HT1080 (cell line): Measurements from ENCODE around the gene GNPTG. TPM values are rescaled to one million over a fixed set of nuclear protein-coding genes. Genes with fewer than 3 reads are reported as not detected.
"Not testable (repeated sequence)": the region's sequence is repeated elsewhere in the genome, so short reads cannot be mapped to it uniquely, and the experiment has no call there.

Experiments
- DNase-seq: peaks from one replicate; pipeline ENCODE4 v3.0.0-alpha.2; 2015; ENCODE audit warnings: low read depth
- total RNA-seq: library from RNA; depleted of rRNA; stranded (reverse); fragments of >200 nt; shearing (Covaris generic); gene quantifications from 2 replicates; pipeline ENCODE4 v1.2.3, GENCODE V29; 2014

GNPTG gene
- total RNA-seq, 1 experiment from 2014 or later: 38.2 TPM

DNA sequence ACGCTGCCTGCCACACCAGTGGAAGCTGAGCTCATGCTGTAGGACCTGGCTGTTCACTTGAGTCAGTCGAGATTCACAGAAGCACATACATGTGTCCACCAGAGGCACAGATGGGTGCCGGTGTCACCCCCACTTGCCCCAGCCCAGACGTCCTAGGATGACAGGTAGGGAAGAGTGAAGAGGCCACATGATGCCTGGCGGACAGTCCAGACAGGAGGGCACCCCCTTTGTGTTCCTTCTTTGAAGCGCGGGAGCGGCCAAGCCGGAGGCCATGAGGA lies 33.5 kb upstream of the GNPTG start:
- no peak for DNase-seq

DNA sequence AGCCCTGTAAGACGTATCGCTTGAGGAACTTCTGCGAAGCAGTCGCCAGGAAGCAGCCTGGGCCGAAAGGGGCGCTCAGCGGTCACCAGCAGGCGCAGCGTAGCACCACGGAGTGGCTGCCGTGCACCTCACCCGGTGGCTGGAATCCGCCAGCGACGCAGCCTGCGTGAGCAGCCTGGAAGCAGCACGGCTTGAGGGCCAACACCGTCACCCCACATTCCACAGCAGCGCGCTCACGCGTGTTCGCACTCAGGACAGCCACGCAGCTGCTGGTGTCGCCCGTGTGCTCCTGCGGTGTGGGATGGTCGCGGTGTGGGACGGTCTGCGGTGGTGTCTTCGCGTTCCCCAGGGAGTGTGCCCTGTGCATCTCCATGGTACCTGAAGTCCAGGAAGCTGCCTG lies 32.7 kb upstream of the GNPTG start:
- no peak for DNase-seq

DNA sequence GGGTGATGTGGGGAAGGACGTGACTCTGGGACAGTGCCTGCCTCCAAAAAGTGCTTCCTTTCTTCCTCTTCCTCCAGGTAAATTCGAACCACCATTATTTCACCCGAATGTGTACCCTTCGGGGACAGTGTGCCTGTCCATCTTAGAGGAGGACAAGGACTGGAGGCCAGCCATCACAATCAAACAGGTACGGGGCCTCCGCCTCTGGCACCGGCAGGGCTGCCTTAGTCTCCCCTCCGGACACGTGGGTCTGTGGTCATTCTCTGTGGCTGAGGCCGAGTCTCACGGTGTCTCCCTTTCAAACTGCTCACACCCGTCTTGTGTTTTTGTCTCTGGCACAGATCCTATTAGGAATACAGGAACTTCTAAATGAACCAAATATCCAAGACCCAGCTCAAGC lies 31.6 kb upstream of the GNPTG start:
- no peak for DNase-seq

DNA sequence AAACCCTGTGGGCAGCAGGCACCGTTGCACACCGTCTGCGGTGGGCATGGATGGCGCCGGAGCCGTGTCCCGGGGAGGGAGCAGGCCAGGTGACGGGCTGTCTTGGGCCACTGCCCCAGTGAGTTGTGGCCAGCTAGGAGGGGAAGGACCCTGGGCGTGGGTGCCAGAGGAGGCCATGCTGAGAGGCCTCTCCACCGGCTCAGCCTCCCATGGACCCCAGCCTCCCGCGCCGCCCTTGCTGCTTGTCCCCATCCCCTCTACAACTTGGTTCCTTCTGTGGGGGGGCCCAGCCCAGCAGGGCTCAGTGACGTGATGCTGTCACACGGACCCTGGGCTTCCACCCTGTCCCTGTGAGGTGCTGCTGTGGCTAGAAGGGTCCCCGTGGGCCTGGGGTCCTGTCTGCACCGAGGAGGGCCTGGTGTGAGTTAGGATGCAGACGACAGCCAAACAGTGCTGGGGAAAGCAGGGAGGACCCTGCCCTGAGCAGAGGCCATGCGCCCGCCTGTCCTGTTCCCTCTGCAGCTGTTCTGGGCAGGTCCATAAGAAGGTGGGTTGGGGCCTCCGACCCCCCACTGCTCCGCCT lies 31.0 kb upstream of the GNPTG start:
- DNase-seq: no peak

DNA sequence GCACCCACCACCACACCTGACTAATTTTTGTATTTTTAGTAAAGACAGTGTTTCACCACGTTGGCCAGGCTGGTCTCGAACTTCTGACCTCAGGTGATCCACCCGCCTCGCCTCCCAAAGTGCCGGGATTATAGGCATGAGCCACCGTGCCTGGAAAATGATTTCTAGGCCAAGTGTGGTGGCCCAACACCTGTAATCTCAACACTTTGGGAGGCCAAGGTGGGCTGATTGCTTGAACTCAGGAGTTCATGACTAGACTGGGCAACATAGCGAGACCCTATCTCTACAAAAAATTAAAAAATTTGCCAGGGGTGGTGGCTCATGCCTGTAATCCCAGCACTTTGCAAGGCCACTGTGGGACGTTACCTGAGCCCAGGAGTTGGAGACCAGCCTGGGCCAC lies 29.3 kb upstream of the GNPTG start:
- no peak for DNase-seq

DNA sequence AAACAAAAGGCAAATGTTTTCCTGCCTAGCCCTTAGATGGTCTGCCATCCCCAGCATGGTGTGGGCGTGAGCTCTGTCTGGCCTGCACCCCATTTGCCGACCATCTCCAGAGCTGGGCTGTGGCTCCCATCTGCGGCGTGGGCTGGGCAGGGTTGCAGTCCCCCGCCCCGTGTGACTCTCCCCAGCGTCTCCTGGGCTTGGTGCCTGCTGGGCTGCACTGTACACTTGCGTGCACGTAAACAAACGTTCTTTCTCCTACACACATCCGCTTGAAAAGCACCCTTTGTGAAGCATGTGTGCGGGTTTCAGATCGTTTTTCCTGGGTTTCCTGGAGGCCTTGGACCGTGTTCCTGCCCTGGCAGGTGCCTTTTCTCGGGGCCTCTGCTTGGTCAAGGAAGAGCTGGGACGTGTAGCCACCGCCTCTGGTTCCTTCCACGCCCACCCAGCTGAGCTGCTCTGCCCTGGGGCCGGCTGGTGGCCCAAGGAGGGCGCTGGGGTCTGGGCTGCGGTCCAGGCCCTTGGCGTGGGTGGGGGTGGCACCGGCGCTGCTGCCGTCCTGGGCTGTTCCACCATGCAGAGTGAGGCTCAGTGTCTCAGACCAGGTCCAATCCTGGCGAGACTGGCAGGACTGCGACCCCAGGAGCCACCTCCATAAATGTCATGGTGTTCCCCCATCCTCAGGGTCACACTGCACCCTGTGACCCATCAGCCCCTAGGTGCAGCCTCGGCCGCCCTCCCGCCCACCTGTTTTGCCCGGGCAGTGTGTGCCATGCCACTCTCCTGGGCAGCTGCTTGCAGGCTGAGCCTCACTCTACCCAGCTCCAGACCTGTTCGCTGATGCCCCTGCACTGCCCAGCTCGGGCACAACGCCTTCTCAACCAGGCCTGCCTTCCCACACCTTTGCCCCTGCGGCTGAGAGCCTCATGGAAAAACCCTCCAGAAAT lies 28.2 kb upstream of the GNPTG start:
- no peak for DNase-seq

DNA sequence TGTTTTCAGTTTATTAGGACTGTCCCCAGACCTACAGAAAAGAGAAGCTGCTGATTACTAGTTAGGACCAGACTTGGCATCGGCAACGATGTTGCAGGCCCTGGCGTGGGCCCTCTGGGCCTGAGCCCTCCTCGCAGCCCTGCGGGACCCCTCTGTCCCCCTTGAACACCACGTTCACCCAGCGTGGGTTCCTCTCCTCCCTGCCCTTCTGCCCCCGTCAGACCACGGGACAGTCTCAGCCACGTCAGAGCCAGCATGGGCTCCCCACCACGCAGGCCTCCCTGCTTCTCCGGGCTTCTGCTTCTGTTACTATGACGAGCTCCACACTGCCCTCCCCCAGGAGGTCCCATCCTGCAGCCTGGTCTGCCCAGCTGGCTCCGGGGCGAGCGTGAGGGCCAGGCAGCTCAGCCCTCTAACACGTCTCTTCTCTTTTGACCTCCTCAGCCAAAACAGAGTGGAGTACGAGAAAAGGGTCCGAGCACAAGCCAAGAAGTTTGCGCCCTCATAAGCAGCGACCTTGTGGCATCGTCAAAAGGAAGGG lies 27.4 kb upstream of the GNPTG start:
- no peak for DNase-seq

DNA sequence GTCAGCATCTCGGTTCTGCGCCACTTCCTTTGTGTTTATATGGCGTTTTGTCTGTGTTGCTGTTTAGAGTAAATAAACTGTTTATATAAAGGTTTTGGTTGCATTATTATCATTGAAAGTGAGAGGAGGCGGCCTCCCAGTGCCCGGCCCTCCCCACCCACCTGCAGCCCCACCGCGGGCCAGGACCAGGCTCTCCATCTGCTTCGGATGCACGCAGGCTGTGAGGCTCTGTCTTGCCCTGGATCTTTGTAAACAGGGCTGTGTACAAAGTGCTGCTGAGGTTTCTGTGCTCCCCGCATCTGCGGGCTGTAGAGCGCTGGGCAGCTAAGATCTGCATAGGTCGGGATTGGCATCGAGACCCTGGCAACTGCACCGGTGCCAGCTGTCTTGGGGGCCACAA lies 26.5 kb upstream of the GNPTG start:
- DNase-seq: no peak

DNA sequence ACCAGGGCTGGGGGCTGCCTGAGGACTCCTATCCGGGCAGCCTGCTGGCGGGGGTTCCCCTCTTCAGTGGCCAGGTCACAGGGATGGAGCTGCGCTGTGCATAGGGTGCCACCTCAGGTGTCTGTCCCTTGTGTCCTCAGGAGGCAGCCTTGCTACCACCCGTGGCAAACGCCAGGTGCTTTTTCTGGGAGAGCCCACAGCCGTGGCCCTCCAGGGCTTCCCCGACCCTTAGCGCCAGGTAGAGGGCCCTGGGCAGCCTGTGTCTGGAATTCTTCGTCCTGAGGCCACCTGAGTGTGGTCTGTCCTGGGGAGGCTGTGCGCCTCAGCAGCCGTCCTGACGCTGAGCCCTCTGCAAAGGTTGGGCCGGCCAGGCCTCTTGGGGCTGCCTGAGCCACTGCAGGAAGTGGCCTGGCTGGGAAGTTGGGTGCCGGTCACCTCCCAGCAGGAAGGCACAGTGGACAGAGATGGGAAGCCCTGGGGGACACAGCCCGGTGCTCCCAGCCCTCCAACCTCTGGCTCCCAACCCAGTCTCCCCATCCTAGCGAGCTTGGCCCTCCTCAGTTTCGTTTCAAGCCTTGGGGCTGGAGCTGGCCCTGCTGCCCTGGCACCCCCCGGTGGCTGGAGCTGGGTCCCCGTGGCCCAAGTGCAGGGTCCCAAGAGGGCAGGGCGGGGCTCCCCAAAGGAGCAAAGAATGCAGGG lies 25.9 kb upstream of the GNPTG start:
- DNase-seq: no peak

DNA sequence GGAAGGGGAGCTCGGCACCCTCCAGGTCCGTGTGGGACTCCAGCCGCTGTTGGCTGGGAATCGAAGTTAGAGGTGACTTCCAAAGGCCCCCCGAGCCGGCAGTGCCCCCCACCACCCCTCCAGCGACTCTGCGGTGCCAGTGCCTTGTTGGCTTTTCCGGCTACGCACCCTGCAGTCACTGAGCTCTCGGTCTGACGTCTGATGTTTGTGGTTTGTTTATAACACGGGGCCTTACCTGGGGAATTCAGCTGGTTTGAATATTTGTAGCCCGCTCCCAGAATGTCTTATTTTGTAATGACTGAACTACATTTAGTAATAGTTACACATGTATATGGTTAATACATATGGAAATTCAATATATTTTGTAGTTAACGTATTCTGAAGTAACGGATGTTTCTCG lies 25.3 kb upstream of the GNPTG start:
- DNase-seq: no peak

DNA sequence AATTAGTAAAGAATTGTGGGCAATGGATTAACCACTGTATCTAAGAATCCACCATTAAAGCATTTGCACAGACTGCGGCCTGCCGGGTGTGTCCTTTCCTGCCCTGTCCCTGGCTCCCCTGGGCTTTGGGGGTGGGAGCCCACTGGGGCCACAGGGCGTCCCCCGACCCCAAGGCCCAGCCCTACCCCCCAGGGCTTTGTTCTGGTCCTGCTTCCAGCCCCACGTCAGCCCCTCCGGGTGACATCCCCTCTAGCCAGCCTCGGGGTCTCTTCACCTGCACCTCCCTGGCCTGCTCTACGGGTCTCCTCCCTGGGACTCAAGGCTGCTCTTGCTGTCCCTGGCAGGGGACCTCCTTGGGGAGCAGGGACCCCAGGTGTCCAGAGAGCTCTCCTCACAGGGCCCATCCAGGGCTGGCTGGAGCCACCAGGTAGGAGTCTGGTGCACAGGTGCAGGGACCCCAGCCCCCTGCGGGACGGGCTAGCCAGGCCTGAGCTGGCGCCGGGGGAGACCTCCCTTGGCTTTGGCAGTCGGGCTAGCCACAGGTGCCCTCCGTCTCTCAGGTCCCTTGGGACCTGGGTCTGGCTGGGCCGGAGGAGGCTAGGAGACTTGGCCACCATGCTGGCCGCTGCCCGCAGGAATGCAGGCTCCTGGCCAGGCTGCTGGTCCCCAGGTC lies 24.6 kb upstream of the GNPTG start:
- no peak for DNase-seq

DNA sequence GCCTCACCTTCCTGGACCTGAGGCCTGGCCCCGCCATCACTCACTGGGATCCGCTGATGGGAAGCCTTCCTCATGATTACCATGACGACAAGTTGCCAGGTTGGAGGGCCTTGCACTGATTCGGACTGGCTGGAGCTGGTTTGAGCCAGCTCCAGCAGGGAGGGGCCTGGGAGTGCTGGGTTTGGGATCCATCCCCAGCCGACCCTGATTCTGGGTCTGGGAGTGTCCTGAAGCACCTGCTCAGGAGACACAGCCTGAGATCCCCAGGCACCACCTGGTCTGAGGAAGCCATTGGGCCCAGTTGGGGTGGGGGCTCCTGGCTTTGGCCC lies 24.1 kb upstream of the GNPTG start:
- DNase-seq: no peak

DNA sequence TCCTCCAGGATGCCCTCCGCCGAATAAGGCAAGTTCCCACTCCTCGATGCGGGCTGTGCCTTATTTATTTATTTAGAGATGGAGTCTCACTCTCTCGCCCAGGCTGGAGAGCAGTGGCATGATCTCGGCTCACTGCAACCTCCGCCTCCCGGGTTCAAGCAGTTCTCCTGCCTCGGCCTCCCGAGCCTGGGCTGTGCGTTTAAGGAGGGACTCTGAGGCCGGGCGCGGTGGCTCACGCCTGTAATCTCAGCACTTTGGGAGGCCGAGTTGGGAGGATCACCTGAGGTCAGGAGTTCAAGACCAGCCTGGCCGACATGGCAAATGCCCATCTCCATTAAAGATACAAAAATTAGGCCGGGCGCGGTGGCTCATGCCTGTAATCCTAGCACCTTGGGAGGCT lies 23.6 kb upstream of the GNPTG start:
- DNase-seq: not testable (repeated sequence)

DNA sequence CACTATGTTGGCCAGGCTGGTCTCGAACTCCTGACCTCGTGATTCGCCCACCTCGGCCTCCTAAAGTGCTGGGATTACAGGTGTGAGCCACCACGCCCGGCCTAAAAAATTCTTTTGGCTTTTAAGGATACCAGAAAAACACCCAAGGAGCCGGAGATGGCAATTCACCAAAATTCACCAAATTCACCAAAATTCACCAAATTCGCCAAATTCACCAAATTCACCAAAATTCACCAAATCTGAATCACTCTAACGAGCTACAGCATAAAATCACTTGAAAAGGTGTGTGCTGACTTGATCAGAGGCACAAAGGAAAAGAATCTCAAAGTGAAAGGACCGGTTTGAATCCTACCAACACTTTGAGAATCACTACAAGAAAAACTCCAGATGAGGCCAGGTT lies 22.8 kb upstream of the GNPTG start:
- not testable (repeated sequence) for DNase-seq

DNA sequence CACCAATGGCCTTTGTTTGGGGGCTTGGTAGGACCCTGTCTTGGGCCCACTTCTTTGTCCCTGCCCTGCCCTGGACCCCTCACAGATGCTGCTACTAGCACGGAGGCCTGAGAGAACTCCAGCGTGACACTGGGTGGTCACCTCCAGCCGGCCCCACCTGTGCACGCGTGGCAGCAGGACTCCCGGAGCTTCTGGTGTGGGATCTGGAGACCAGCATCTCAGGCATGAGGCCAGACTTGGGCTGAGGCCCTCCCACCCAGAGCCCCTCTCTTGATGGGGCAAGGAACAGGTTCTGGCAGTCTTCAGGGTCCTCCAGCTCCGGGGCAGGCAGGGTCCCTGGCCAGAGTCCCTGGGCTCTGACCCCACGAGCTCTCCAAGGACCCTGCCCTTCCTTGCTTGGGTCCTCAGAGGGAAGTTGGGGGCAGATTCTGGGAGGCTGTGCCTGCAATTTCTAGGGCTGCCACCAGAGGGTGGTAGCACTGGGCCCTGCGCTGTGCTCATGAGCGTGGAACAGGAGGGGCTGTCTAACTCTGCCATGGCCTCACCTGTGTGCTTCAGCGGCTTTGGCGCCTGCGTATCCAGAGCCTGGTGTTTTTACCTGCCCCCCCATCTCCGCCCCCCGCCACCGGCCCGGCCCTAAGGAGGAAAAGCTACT lies 21.3 kb upstream of the GNPTG start:
- no peak for DNase-seq

DNA sequence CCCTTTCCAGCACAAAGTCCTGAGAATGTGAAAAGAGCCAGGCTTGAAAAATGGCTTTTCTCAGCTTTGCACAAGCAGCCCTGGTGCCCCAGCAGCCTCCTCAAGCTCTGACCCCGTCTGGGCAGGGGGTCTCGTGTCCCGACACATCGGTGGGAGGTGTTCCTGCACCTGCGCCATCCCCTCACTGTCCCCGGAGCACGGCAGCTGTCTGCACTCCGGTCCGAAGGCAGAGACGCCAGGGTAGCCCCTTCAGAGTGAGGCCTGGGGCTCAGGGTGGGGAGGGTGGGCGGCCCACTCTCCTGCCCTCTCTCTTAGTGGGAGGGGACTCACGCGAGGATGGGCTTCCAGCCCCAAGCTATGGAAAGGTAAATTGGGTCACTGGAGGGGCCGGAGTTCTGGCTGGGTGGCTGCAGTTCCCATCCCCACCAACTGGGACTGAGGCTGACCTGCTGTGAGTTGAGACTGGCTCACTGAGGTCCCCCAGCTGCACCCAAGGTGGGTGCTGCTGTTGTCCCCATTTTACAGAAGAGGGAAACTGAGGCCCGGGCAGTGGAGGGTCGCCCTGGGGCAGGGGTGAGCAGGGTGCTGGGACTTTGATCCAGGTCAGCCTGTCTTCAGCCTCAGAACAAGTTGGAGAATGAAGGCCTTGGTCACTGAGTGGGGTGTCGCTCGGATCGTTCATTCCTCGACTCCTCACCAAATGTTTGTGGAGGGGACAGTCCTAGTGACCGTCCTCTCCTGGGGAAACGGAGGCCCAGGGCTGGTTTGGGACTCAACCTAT lies 20.6 kb upstream of the GNPTG start:
- no peak for DNase-seq

DNA sequence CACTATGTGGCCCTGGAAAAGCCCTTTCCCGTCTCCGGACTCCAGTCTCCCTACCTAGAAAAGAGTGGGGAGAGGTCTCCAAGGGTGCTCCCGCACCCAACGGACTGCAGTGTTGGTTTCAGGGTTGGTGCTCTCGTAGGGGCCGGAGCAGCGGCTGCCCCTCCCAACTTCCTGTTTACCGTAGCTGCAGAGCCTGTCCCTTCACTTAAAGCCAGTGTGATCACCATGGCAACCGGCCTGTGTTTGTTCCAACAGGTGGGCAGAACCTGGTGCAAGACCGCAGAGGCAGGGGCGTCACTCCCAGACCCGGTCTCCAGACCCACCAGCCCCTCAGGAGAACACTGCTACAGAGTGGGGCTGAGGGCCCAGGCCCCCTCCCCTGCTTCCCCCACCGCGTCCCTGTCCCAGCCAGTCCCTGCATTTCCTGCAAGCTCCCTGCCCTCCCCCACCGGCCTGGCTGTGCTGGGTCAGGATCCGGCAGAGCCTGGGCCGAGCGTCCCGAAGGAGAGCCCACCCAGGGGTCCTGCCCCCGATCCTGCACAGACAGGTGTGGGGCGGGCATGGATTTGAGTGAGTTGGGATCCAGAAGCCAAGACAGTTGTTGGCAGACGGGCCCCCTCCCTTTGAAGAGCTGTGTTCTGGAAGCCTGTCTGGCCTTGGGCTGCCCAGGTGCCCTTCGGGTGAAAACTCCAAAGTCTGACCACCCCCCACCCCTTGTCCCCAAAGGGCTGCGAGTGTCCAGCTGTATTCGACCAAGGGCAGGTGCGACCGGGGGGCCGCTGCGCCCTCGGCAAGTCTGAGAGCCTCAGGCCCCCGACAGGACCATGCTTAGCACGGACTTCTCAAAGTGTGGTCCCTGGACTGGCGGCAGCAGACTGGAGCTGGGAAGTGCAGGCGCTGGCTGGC lies 19.8 kb upstream of the GNPTG start:
- peak; percentile 51 for DNase-seq

DNA sequence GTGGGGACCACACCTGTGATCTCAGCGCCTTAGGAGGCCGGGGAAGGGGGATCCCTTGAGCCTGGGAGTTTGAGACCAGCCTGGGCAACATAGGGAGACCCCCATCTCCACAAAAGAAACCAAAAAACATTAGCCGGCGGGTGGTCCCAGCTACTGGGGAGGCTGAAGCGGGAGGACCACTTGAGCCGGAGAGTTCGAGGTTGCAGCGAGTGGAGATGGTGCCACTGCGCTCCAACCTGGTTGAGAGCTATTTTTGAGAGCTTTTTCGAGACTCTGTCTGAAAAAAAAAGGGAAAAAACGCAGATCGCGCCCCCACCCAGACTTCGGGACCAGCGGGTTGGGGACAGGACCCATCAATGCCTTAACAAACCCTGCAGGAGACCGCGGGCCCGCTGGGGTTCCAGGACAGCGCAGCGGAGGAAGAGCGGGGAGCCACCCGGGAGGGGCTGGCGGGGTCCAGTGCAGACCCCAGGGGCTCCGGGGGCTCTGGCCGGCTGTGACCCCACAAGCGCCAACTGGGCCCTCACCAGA lies 19.0 kb upstream of the GNPTG start:
- no peak for DNase-seq

DNA sequence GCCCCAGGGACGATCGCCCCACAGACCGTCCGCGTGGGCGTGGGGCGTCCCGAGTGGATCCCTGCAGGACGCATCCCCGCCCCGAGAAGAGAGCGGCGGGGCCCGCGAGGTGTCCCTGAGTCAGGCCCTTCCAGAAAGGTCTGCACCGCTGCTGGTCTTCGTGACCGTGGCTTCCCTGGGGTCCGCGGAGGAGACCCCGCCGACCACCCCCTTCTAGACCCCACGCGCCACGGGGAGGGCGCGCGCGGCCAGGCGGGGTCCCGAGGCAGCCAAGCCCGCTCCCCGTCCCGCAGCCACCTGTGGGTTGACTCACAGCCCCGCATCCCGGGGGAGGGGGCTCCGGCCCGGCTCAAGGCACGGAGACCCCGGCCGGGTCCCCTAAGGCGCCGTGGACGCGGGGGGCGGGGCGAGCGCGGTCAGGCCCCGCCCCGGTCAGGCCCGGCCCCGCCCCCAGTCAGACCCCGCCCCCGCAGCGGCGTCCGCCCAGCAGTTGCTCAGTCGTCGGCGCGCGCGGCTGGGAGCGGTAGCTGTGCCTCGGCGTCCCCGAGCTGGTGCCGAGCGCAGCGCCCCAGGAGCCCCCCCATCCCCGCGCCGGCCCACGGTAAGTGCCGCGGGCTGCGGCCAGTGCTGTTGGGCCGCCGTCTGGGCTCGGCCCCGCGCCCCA lies 18.4 kb upstream of the GNPTG start, which contains the start of gene BAIAP3:
Gene BAIAP3, plus strand, starts transcription at position 497 of the 664 bp plus-strand sequence. CDS start 4,905 bp downstream, outside the sequence.
- no peak for DNase-seq
